GM18868 (cell line): ENCODE measurements around the gene CDK14.

Experiments
- ATAC-seq: cut with Tn5 transposase; IDR thresholded peaks from one replicate; pipeline ENCODE4 v1.9.1; 2021; ENCODE audit warnings: mild to moderate bottlenecking, moderate library complexity; ENCODE audit not compliant: unreplicated experiment

CDK14 gene

DNA sequence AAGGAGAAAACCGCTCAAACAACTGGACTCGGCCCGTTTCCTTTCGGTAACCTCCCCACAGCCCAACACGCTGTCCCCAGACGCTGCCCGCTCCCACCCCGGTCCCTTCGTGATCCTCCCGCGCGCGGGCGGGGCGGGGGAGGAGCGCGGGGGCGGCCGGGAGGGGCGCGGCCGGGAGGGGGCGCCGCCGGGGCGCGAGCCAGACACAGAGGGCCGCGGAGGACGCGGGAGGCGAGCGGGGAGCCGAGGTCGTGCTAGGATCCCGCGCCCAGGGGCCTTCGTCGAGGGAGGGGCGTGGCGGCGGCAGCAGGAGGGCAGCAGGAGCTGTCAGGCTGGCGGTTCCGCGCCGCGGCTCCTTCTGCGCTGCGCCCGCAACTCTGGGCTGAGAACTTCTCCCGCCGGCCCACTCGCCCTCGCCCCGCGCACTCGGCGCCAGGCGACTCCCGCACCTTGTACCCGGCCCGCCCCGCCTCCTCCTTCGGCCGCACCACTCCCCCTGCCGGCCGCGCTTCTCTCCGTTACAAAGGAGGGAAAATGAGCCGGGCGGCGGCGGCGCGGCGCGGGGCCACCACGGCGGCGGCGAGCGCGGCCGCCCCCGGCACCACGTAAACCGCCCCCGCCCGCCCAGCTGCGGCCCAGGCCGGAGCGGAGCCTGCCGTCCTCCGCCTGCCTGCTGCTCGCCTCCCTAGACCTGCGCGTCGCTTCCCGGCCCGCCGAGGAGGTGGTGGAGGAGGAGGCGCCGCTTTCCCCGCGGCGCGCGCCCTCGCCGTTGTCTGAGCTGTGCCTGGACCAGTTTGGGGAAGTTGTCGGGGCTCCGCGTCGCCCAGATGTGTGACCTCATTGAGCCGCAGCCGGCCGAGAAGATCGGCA is at the start of gene CDK14:
TSS of gene CDK14 (plus strand) at position 521 of the 870 bp plus-strand sequence. CDS start at position 828, 307 bp downstream.
- peak; percentile 55 for ATAC-seq

DNA sequence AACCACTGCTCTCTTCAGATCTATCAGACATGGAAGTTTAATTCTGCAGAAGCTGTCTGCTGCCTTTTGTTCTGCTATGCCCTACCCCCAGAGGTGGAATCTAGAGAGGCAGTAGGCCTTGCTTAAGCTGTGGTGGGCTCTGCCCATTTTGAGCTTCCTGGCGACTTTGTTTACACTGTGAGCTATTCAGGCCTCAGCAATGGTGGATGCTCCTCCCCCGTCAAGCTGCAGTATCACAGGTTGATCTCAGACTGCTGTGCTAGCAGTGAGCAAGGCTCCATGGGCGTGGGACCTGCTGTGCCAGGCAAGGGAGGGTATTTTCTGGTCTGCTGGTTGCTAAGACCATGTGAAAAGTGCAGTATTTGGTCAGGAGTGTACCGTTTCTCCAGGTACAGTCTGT is 45.1 kb upstream of the CDK14 start:
- ATAC-seq: no peak

DNA sequence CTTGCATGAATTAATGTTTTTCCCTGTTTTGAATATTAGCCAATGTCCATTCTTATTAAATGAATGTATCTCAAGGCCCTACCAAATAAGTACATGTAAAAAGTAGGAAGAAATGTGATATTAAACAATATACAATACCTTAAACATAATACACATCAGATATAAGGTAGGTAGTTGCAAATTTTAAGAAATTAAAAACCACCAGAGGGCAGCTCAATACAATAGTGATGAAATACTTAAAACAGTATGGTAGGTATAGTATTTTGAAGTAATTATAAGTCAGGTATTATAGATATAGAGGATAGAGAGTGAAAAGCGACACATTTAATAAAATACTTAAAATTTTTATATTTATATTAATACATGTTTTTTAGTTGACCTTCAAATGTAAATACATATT is 43.6 kb upstream of the CDK14 start:
- ATAC-seq: peak; percentile 41

DNA sequence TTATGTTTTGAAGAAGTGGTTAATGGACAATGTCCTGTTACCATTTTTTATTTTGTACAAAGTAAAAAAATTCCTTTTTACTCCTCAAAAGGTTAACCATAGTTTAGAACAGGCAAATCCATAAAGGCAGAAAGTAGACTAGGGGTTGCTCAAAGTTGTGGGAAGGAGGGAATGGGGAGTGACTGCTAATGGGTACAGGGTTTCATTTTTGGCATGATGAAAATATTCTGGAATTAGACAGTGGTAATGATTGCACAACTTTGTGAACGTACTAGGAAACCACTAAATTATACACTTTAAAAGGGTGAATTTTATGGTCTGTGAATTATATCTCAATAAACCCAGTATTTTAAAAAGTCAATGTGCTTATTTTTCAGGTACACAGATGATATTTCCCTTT is 35.4 kb upstream of the CDK14 start:
- no peak for ATAC-seq

DNA sequence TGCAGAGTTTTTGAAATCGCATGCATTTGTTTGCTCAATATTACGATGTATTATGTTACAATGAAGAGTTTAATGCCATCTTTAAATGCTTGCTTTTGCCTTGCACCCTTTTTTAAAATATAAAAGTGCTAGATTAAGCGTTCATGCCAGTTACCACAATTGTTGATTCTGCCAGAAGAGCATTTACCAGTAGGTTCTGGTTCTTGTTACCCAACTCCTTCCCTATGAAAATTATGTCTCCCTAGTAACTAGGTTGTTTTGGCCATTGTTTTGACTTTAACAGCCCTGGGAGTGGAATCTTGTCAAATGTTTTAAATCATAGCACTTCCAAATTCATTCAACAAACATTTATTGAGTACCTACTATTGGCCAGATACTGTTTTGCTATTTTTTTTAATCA is 32.8 kb upstream of the CDK14 start:
- no peak for ATAC-seq

DNA sequence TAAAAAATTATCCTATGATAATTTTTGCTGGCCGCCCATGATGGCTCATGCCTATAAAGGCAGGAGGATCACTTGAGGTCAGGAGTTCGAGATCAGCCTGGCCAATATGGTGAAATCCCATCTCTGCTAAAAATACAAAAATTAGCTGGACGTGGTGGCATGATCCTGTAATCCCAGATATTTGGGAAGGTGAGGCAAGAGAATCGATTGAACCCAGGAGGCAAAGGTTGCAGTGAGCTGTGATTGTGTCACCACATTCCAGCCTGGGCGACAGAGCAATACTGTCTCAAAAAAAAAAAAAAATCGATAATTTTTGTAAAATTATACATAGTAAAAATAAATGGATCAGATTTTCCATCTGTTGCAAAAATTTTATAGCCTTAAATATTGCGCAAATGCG is 31.7 kb upstream of the CDK14 start:
- ATAC-seq: no peak

DNA sequence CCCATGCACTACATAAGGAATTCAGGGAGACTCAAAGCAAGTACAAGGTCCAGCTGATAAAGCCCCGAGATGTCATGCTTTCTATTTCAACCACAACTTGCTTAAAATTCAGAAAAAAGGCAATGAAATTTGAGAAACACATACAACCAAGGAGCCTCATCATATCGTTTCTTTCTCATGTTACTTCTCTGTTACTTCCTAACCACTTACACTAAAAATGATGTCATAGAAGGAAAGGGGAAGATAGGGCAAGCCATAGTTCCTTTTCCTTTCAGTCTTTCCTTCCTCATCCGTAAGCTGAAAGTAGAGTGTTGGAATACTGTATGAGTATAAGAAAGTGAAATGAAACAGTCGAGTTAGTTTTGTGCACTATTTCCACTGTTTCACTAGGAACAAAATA is 27.9 kb upstream of the CDK14 start:
- ATAC-seq: no peak

DNA sequence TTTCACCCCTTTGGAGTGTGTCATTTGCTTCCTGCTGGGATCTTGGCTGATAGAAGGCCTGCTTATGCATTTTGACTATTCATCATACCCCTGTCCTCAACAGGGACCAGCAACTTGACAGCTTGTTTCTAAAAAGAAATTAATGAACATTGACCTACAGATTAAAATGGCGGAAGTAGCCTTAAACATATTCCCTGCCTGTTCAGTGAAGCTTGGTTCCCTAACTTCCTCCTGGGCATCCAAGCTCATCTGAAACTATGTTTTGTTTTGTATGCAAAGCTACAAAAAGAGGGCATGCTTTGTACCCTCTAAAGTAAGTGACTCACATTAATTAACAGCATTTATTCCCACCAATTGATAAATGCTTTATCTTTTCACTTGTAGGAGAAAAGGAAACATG is 26.8 kb upstream of the CDK14 start:
- peak; percentile 47 for ATAC-seq

DNA sequence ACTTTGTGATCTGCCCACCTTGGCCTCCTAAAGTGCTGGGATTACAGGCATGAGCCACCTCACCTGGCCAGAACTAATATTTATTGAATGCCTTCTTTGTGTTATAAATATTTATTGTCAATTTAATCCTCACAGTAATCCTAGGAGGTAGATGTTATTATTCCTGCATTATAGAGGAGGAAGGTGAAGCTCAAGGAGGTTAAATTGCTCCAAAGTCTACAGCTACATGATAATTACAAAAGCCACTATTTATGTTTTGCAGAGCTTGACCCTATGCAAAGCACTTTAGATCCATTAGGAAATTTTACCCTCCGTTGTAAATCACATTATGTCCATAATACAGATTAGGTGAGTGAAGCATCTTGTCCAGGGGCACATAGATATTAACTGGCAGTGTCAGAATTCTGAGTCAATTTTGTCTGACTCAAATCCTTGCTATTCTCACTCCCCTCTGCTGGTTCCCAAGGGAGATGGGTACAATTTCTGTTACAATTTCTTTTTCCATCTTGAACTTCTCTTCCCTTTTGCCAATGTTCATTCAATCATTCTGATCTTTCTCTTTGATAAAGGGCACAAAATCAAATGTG is 25.7 kb upstream of the CDK14 start:
- no peak for ATAC-seq

DNA sequence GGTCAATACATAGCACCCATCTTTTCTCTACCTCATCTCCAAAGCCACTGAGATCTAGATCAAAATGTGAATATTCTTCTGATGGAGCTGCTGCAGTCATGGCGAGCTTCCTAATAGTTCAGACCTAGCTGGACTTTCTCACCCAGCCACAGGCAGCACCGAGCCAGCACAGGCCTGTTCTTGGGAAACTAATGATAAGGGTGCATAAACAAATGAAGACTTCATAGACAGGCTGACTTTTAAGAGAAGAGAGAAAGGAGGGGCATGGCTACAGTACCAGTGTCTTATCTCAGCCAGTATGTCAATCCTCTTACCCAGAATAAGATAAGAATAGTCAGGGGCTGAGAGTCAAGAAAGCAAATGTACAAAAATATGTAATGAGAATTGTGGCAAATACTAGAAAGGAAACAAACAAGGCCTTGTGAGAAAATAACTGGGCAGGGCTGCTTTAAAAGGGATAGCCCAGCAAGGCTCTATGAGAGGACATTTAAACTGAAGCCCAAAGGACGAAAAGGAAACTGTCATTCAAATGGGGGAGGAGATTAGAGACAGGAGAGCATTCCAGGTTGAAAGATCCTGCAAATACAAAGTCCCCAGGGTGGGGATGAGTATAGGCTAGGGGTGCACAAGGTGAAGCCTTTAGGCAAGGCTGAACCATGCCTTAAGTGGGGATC is 21.8 kb upstream of the CDK14 start:
- no peak for ATAC-seq

DNA sequence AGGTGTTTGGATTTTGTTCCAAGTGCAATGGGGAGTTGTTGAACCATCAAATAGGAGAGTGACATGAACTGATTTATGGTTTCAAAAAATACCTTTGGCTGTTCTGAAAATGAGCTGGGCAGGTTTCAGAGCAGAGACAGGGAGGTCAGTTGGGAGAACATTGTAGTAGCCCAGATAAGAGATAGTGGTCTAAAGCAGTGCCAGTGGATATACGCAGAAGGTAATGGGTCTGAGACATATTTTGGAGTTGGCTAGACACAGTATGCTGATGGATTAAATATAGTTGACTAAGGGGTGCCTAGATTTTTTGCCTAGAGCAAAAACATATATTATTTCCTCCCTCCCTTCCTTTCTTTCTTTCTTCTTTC is 21.3 kb upstream of the CDK14 start:
- ATAC-seq: no peak

DNA sequence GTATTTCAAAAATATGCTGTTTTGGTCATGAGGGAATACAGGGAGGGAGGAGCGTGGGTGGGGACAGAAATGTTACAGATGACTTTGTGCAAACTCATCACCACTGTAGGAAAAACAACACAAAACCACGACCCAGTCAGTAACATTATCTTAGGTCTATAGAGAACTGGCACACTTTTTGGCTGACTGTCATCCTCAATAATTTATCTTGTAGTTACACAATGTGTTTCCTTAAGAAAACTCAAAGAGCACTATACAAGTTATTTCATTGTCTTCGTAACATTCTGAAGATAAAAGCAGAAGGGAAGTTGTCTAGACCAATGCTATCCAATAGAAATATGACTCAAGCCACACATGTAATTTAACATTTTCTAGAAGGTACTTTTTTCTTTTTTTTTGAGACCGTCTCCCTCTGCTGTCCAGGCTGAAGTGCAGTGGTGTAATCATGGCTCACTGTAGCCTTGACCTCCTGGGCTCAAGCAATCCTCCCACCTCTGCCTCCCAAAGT is 16.9 kb upstream of the CDK14 start:
- no peak for ATAC-seq

DNA sequence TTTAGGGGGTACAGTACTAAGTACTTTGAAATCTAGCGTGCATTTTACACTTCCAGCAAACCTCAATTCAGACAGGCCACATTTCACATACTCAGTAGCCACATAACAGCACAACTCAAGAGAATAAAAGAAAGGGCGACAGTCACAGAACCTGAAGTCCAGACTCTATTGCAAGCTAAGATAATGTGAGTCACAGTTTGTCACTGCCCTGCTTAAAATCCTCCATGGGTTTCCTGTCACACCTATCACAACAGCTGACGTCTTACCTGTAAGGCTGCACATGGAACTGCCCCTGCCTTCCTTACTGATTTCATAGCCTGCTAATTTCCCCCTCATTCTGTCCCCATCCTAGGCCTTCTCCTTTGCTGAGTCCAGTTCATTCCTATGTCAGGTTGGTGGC is 16.1 kb upstream of the CDK14 start:
- no peak for ATAC-seq

DNA sequence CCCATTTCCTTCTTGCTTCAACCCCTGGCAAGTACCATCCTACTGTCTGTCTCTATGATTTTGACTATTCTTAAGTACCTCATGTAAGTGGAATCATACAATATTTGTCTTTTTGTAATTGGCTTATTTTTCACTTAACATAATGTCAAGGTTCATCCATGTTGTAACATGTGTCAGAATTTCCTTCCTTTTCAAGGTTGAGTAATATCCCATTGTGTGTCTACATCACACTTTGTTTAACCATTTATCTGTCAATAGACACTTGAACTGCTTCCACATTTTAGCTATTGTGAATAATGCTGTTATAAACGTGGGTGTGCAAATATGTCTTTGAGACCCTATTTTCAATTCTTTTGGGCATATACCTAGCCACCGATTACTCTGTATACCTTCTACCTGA is 14.0 kb upstream of the CDK14 start:
- no peak for ATAC-seq

DNA sequence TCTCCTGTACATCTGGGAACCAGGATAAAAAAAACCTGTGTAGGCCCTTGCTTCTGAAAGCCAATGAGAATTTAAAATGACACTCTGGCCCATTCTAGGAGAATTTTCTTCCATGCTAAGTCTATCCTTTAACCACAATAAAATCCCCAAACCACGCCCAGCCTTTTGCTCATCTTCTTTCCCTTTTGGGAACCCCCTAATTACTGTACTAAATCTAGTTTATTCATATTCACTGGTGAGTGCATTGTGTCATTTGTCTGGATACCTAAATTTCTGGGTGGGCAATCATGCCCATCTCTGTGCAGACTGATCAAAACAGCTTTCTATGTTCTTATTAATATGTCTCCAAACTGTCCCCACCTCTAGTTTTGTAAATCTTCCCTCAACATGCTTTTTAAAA is 11.7 kb upstream of the CDK14 start:
- no peak for ATAC-seq

DNA sequence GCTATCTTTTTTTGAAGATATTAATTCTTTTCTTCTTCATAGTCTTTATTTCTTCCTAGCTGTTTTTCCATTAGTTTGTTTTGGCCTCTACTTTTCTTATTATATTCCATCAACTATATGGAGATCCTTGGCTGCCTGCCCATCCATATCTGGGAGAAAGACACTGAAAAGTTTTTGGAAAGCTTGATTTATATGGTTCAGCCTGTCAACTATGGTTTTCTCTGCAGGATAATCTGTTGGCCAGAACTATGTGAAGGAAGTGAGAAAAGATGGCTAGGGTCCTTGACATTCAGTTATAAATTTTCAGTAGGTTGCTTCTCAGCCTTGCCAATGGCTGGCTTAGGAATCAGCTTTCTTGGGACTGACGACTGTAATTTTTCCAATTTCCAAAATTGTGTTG is 10.0 kb upstream of the CDK14 start:
- ATAC-seq: no peak

DNA sequence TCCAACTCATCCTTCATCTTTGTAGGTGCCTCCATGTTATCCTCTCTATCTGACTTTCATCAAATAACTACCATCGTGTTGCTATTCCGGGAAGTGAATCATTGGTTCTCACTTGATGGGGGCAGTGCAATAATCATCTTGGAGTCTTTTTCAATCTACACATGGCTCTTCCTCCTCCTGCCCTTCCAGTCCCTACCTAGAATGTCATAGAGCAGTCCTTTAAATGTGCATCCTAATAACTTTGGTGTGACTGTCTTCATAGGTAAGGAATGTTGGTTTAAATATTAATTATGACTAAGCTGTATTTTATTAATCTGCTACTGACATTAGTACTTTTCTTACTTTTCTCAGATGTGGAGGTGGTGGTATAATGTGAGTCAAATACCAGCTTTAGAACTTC is 8.4 kb upstream of the CDK14 start:
- no peak for ATAC-seq

DNA sequence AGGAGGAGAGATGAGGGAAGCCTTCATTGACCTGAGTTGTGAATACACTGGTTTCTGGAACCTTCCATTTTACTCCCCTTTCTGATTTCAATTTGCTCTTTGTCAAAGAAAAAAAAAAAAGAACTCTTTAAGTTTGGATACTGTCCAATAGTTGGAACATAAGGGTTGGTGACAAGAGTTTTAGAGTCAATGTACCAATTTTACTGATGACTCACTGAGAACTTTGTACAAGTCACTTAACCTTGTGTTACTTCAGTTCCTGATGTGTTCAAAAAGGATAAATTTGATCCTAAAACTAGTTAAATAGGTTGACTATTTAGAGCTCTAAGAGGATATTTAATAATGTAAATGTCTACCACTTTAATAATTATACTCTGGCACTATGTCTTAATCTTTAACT is 4.1 kb upstream of the CDK14 start:
- no peak for ATAC-seq

DNA sequence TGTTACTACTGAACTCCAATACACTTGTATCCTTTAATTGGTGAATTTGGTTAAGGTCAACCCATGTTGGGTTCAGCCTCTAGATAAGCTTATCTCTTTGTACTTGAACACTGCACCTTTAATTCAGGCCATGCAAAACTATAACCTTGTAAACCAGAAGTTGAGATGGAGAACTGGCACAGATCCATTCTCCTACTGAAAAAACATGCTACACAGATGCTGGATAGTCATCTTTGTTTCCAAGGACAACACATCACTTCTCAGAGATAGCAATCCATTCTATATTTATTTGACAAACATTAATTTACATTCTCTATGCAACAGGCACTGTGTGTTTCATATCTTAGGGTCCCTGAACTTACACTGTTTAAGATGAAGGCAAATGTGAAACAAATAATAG is 2.9 kb upstream of the CDK14 start:
- no peak for ATAC-seq

DNA sequence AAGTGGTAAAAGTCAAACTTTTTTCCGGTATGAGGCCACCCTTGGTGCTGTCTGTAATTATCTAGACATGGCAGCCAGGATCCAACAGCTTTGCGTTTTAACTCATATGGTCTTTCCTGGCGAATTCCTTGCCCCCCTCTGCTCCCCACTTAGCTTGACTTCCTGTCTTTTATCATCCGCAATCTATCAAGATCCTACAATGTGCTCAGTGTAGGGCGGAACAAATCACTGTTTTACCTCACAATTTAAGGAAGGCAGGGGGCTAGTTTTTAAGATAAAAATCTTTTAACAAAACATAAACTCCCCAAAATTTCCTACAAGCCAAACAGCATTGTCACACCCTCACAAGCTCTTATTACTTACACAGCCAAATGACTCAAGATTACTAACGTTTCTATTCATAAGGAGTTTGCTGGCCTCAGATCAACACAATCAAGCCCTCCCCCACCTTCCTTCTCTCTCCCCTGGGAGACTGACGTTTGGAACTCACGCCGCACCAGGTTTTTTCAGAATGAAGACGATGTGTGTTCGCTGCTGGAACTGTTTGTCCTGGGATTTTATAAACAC is 1.3 kb upstream of the CDK14 start:
- no peak for ATAC-seq

DNA sequence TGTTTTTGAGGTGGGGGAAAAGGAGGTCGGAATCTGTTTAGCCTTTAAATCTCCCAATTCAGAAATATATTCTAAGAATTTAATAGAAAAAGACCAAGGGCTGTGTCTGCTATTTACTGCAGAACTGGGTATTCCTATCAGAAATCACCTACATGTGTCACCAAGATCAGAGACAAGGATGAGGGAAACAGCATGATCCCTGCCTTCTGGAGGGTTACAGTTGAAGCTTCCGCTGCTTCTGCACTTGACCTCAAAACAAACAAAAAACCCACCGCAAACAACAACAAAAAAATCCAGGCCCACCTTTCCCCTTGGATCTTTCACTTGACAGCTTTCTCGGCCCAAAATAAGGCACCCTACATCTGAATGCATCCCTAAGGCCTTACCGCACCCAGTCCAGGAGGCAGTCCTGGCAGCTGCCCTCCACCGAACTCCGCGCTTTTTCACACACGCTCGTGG is 750 bp upstream of the CDK14 start:
- peak; percentile 13 for ATAC-seq
